GM23338 (cell line): ENCODE measurements around the gene OR2AG2. TPM values are rescaled to one million over a fixed set of nuclear protein-coding genes. Genes with fewer than 3 reads are reported as not detected.

ENCODE experiments used
- ATAC-seq: fragments of 200-7000 bp; cut with Tn5 transposase; 3 replicates; pipeline ENCODE4 v1.9.1; 2020
- DNase-seq: peaks from one replicate; pipeline ENCODE4 v3.0.0-alpha.2; 2015; ENCODE audit warnings: low spot score
- H2AFZ ChIP-seq: fragments of 200-600 bp; sonication (generic); 2 replicates; pipeline ENCODE4 v1.8.0; 2016; ENCODE audit warnings: antibody characterized with exemption, mild to moderate bottlenecking, moderate library complexity
- H3F3A ChIP-seq: fragments of 200-600 bp; sonication (generic); replicated peaks from 2 replicates; pipeline ENCODE4 v1.8.0; 2017; ENCODE audit warnings: antibody characterized with exemption, mixed run types, low read depth
- H3K27ac ChIP-seq: fragments of 200-600 bp; sonication (generic); 2 replicates; pipeline ENCODE4 v1.6.1; 2016; ENCODE audit warnings: low read depth
- H3K27me3 ChIP-seq: fragments of 200-600 bp; sonication (generic); 2 replicates; pipeline ENCODE4 v1.8.0; 2016; ENCODE audit warnings: mild to moderate bottlenecking, mixed run types, moderate library complexity; ENCODE audit not compliant: insufficient read depth
- H3K36me3 ChIP-seq: fragments of 200-600 bp; sonication (generic); 2 replicates; pipeline ENCODE4 v1.8.0; 2016; ENCODE audit warnings: mild to moderate bottlenecking; ENCODE audit not compliant: insufficient read depth
- H3K4me1 ChIP-seq: fragments of 200-600 bp; sonication (generic); 2 replicates; pipeline ENCODE4 v1.8.0; 2016; ENCODE audit warnings: mild to moderate bottlenecking, moderate library complexity; ENCODE audit not compliant: insufficient read depth
- H3K4me2 ChIP-seq: fragments of 200-600 bp; sonication (generic); 2 replicates; pipeline ENCODE4 v1.7.1; 2017; ENCODE audit warnings: mixed run types
- H3K4me3 ChIP-seq: fragments of 200-600 bp; sonication (generic); 2 replicates; pipeline ENCODE4 v1.6.1; 2016; ENCODE audit warnings: mixed run types
- H3K79me2 ChIP-seq: fragments of 200-600 bp; sonication (generic); replicated peaks from 2 replicates; pipeline ENCODE4 v1.8.0; 2017; ENCODE audit warnings: mild to moderate bottlenecking; ENCODE audit not compliant: insufficient read depth
- H3K9me2 ChIP-seq: fragments of 200-600 bp; sonication (generic); 2 replicates; pipeline ENCODE4 v1.8.0; 2017; ENCODE audit not compliant: insufficient read depth
- H4K20me1 ChIP-seq: fragments of 200-600 bp; sonication (generic); replicated peaks from 2 replicates; pipeline ENCODE4 v1.8.0; 2017; ENCODE audit warnings: mild to moderate bottlenecking; ENCODE audit not compliant: insufficient read depth
- H3K27ac Mint-ChIP-seq: 2 replicates; pipeline ENCODE4 v1.8.0; 2020; ENCODE audit warnings: inconsistent platforms, mild to moderate bottlenecking, moderate library complexity, mixed read lengths
- H3K27me3 Mint-ChIP-seq: 3 replicates; pipeline ENCODE4 v1.8.0; 2022; ENCODE audit warnings: low read depth, mild to moderate bottlenecking, moderate library complexity, mixed read lengths, inconsistent platforms; ENCODE audit not compliant: insufficient read depth, poor library complexity
- H3K36me3 Mint-ChIP-seq: 3 replicates; pipeline ENCODE4 v1.8.0; 2021; ENCODE audit warnings: low read depth, mild to moderate bottlenecking, inconsistent platforms, moderate library complexity, mixed read lengths
- H3K4me1 Mint-ChIP-seq: 3 replicates; pipeline ENCODE4 v1.8.0; 2020; ENCODE audit warnings: mild to moderate bottlenecking, inconsistent platforms, mixed read lengths
- H3K4me3 Mint-ChIP-seq: 3 replicates; pipeline ENCODE4 v1.8.0; 2021; ENCODE audit warnings: moderate library complexity, mild to moderate bottlenecking, inconsistent platforms, mixed read lengths
- H3K9me3 Mint-ChIP-seq: 3 replicates; pipeline ENCODE4 v1.8.0; 2020; ENCODE audit warnings: moderate library complexity, mild to moderate bottlenecking, inconsistent platforms, mixed read lengths
- CREB1 ChIP-seq: fragments of 250-450 bp; sonication (Bioruptor Pico); IDR thresholded peaks from 2 replicates; pipeline ENCODE4 v1.5.0; 2020; ENCODE audit warnings: low read depth, mild to moderate bottlenecking, moderate library complexity
- EZH2 ChIP-seq: fragments of 200-600 bp; sonication (generic); IDR thresholded peaks from one replicate; pipeline ENCODE4 v1.8.0; 2017; ENCODE audit warnings: antibody characterized with exemption, mild to moderate bottlenecking, low read depth; ENCODE audit not compliant: unreplicated experiment
- EZH2phosphoT487 ChIP-seq: fragments of 200-600 bp; sonication (generic); IDR thresholded peaks from one replicate; pipeline ENCODE4 v1.8.1; 2018; ENCODE audit warnings: antibody characterized with exemption; ENCODE audit not compliant: unreplicated experiment
- JUNB ChIP-seq: IDR thresholded peaks from one replicate; pipeline ENCODE4 v1.6.1; 2016; ENCODE audit warnings: antibody characterized with exemption; ENCODE audit not compliant: unreplicated experiment
- NANOG ChIP-seq: IDR thresholded peaks from 2 replicates; pipeline ENCODE4 v1.6.1; 2016; ENCODE audit warnings: antibody characterized with exemption, borderline replicate concordance
- POLR2AphosphoS5 ChIP-seq: IDR thresholded peaks from 2 replicates; pipeline ENCODE4 v1.6.1; 2016; ENCODE audit warnings: antibody characterized with exemption, low read depth
- STAT1 ChIP-seq: IDR thresholded peaks from one replicate; pipeline ENCODE4 v1.6.1; 2016; ENCODE audit warnings: antibody characterized with exemption; ENCODE audit not compliant: unreplicated experiment
- ZNF114 ChIP-seq: fragments of 250-450 bp; sonication (Bioruptor Pico); IDR thresholded peaks from 2 replicates; pipeline ENCODE4 v1.5.0; 2020; ENCODE audit warnings: mild to moderate bottlenecking, moderate library complexity
- ZNF331 ChIP-seq: fragments of 250-450 bp; sonication (Bioruptor Pico); IDR thresholded peaks from 2 replicates; pipeline ENCODE4 v1.5.0; 2020; ENCODE audit warnings: low read depth, mild to moderate bottlenecking, moderate library complexity
- polyA plus RNA-seq: library from polyadenylated mRNA; unstranded; fragments of >200 nt; fragmentation: Nextera tagmentation; extraction: Ambion mirVana; gene quantifications from 2 replicates; pipeline ENCODE4 v1.2.1, GENCODE V29; 2016
- total RNA-seq: library from RNA; depleted of rRNA; stranded (reverse); fragments of >200 nt; shearing (Covaris generic); gene quantifications from 2 replicates; pipeline ENCODE4 v1.2.3, GENCODE V29; 2014
- TF ChIP-seq, protein P1 (sequence below): IDR thresholded peaks from 2 replicates; pipeline ENCODE4 v1.6.1; 2016; ENCODE audit warnings: antibody characterized with exemption
- TF ChIP-seq, protein P2 (sequence below): IDR thresholded peaks from one replicate; pipeline ENCODE4 v1.6.1; 2018; ENCODE audit warnings: antibody characterized with exemption; ENCODE audit not compliant: unreplicated experiment

The OR2AG2 gene
- total and polyA plus RNA-seq, 2 experiments from 2014 or later: 0.11 to 0.45 TPM

DNA sequence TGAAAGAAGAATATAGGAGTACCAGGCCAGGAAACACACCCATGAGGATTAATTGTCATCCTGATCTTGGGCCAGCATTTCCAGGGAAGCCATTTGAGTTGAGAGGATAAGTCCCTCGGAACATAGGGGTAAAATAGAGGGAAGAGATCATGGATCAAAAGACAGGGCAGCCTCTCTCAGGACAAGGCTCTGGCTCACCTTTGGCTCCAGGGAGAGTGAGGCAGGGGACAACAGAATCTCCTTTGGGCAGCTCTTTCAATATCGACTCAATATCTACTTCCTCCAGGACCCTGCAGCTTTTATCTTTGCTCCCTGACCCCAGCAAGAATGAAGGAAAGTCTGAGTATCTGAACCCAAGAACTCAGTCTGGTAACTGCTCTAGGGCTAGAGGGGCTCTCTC is 10.9 kb upstream of the OR2AG2 start, which contains the start of gene OR2AG1:
Gene OR2AG1 (plus strand): TSS at position 301 of the 400 bp plus-strand sequence. CDS start 2,018 bp downstream, outside the sequence.
- no peaks in the 10 kb centered on the region for H3K9me3 Mint-ChIP-seq
- ATAC-seq: no peak
- H3K36me3 Mint-ChIP-seq: no peaks in the 10 kb centered on the region
- Histone ChIP-seq H3F3A (no peaks in the 10 kb centered on the region), H3K79me2 (no peaks in the 10 kb centered on the region), H3K4me3 (no peak within 1 kb of the TSS), H4K20me1 (no peaks in the 10 kb centered on the region), H3K4me1 (no peaks in the 10 kb centered on the region), H3K9me2 (no peaks in the 10 kb centered on the region; the same call in 1 of the 2 replicates), H2AFZ (no peak within 1 kb of the TSS), H3K4me2 (no peak within 1 kb of the TSS), H3K27ac (no peak within 1 kb of the TSS), H3K36me3 (no peaks in the 10 kb centered on the region), H3K27me3 (no peaks in the 10 kb centered on the region)
- no peak within 1 kb of the TSS for H3K4me3 Mint-ChIP-seq
- no peaks in the 10 kb centered on the region for H3K27me3 Mint-ChIP-seq
- DNase-seq: no peak
- H3K4me1 Mint-ChIP-seq: peaks cover 3% of the 10 kb centered on the region; the same call in 1 of the 3 replicates
- no peak within 1 kb of the TSS for H3K27ac Mint-ChIP-seq
- TF ChIP-seq, protein P1, sequence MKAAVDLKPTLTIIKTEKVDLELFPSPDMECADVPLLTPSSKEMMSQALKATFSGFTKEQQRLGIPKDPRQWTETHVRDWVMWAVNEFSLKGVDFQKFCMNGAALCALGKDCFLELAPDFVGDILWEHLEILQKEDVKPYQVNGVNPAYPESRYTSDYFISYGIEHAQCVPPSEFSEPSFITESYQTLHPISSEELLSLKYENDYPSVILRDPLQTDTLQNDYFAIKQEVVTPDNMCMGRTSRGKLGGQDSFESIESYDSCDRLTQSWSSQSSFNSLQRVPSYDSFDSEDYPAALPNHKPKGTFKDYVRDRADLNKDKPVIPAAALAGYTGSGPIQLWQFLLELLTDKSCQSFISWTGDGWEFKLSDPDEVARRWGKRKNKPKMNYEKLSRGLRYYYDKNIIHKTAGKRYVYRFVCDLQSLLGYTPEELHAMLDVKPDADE: no peak

GRCh38 chr11:6780829-6781228 is 9.1 kb upstream of the OR2AG2 start:
- H3K36me3 ChIP-seq: no peaks in the 10 kb centered on the region
- H3K4me1 ChIP-seq: no peaks in the 10 kb centered on the region
- no peak overlapping the region for H3K27ac ChIP-seq
- ATAC-seq (no peak), DNase-seq (no peak)
- no peaks in the 10 kb centered on the region for H3F3A ChIP-seq
- H2AFZ ChIP-seq: no peak overlapping the region
- Mint-ChIP-seq H3K4me3 (no peak overlapping the region), H3K4me1 (peaks cover 3% of the 10 kb centered on the region; the same call in 1 of the 3 replicates), H3K9me3 (no peaks in the 10 kb centered on the region), H3K27ac (no peak overlapping the region), H3K27me3 (no peaks in the 10 kb centered on the region), H3K36me3 (no peaks in the 10 kb centered on the region)
- no peaks in the 10 kb centered on the region for H4K20me1 ChIP-seq
- no peaks in the 10 kb centered on the region; the same call in 1 of the 2 replicates for H3K9me2 ChIP-seq
- H3K4me2 ChIP-seq: no peak overlapping the region
- no peaks in the 10 kb centered on the region for H3K79me2 ChIP-seq
- no peak overlapping the region for H3K4me3 ChIP-seq
- H3K27me3 ChIP-seq: no peaks in the 10 kb centered on the region
- TF ChIP-seq, protein P1: no peak
- no peak for TF ChIP-seq ZNF114 (CRISPR knock-in tag)
- TF ChIP-seq, protein P2, sequence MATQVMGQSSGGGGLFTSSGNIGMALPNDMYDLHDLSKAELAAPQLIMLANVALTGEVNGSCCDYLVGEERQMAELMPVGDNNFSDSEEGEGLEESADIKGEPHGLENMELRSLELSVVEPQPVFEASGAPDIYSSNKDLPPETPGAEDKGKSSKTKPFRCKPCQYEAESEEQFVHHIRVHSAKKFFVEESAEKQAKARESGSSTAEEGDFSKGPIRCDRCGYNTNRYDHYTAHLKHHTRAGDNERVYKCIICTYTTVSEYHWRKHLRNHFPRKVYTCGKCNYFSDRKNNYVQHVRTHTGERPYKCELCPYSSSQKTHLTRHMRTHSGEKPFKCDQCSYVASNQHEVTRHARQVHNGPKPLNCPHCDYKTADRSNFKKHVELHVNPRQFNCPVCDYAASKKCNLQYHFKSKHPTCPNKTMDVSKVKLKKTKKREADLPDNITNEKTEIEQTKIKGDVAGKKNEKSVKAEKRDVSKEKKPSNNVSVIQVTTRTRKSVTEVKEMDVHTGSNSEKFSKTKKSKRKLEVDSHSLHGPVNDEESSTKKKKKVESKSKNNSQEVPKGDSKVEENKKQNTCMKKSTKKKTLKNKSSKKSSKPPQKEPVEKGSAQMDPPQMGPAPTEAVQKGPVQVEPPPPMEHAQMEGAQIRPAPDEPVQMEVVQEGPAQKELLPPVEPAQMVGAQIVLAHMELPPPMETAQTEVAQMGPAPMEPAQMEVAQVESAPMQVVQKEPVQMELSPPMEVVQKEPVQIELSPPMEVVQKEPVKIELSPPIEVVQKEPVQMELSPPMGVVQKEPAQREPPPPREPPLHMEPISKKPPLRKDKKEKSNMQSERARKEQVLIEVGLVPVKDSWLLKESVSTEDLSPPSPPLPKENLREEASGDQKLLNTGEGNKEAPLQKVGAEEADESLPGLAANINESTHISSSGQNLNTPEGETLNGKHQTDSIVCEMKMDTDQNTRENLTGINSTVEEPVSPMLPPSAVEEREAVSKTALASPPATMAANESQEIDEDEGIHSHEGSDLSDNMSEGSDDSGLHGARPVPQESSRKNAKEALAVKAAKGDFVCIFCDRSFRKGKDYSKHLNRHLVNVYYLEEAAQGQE: no peak
- TF ChIP-seq POLR2AphosphoS5: no peak
- no peak for TF ChIP-seq EZH2
- TF ChIP-seq STAT1: no peak
- no peak for TF ChIP-seq NANOG
- TF ChIP-seq JUNB: no peak
- no peak for TF ChIP-seq EZH2phosphoT487
- TF ChIP-seq CREB1 (CRISPR knock-in tag): no peak
- TF ChIP-seq ZNF331 (CRISPR knock-in tag): no peak
